Gastroesophageal sphincter (tissue), 4 donors: Measurements from ENCODE around the gene A4GALT. TPM values are rescaled to one million over a fixed set of nuclear protein-coding genes. Genes with fewer than 3 reads are reported as not detected.

Experiments
- ATAC-seq: fragments of 150-250 bp; one replicate; pipeline ENCODE4 v1.9.1; 2016; ENCODE audit warnings: mild to moderate bottlenecking, moderate library complexity
- H3K27ac ChIP-seq, 4 donors: fragments of 200-600 bp; sonication (generic) in 3 of 4; 1 replicate in 3 of 4; 2 replicates in 1 of 4; pipeline ENCODE4 v1.5.1; 2016 to 2019
- H3K27me3 ChIP-seq: fragments of 200-600 bp; sonication (generic); one replicate; pipeline ENCODE4 v1.5.1; 2019
- H3K36me3 ChIP-seq, 2 donors: fragments of 200-600 bp; sonication (generic); one replicate each; pipeline ENCODE4 v1.5.1; 2019; ENCODE audit warnings: control low read depth in 1 of 2
- H3K4me1 ChIP-seq, 3 donors: fragments of 200-600 bp; sonication (generic); 1 replicate in 2 of 3; 2 replicates in 1 of 3; pipeline ENCODE4 v1.5.1; 2016 to 2019; ENCODE audit warnings: control low read depth in 2 of 3
- H3K4me3 ChIP-seq, 2 donors: fragments of 200-600 bp; sonication (generic); one replicate each; pipeline ENCODE4 v1.5.1; 2019; ENCODE audit warnings: mild to moderate bottlenecking in 1 of 2, moderate library complexity in 1 of 2
- H3K9me3 ChIP-seq, 3 donors: fragments of 200-600 bp; sonication (generic); one replicate each; pipeline ENCODE4 v1.5.1; 2017 to 2019; ENCODE audit warnings: control low read depth in 2 of 3
- EP300 ChIP-seq: sonication (generic); formaldehyde crosslinking; IDR thresholded peaks from one replicate; pipeline ENCODE4 v1.6.1; 2017; ENCODE audit warnings: antibody characterized with exemption, mild to moderate bottlenecking
- POLR2A ChIP-seq, 2 donors: fragments of 450-650 bp; IDR thresholded peaks; one replicate each; pipeline ENCODE4 v1.6.1; 2017; ENCODE audit warnings: antibody characterized with exemption in 2 of 2, mild to moderate bottlenecking in 2 of 2, moderate library complexity in 1 of 2
- POLR2AphosphoS5 ChIP-seq: sonication (generic); formaldehyde crosslinking; IDR thresholded peaks from one replicate; pipeline ENCODE4 v1.6.1; 2017; ENCODE audit warnings: antibody characterized with exemption
- WGBS, 2 donors: methylation state at CpG; one replicate each; pipeline ENCODE4 v1.1.5; 2018; ENCODE audit warnings: low coverage in 1 of 2; 5-methylcytosine and 5-hydroxymethylcytosine counted together
- total RNA-seq, 4 donors: library from RNA; depleted of rRNA; stranded (reverse); fragments of >200 nt; gene quantifications; one replicate each; pipeline ENCODE4 v1.1.0, GENCODE V29; 2016
- TF ChIP-seq, protein P1 (sequence below), 4 experiments: fragments of 200-600 bp in 2 of 4; fragments of 450-650 bp in 2 of 4; sonication (generic) in 1 of 4; IDR thresholded peaks; one replicate each; pipeline ENCODE4 v1.5.1; 2017 to 2019; ENCODE audit warnings: antibody characterized with exemption in 4 of 4, mild to moderate bottlenecking in 2 of 4, moderate library complexity in 2 of 4

Gene A4GALT, protein sequence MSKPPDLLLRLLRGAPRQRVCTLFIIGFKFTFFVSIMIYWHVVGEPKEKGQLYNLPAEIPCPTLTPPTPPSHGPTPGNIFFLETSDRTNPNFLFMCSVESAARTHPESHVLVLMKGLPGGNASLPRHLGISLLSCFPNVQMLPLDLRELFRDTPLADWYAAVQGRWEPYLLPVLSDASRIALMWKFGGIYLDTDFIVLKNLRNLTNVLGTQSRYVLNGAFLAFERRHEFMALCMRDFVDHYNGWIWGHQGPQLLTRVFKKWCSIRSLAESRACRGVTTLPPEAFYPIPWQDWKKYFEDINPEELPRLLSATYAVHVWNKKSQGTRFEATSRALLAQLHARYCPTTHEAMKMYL
- total RNA-seq, result 10 to 100 TPM; 36.9 to 70.9 (median 55.3) TPM

DNA sequence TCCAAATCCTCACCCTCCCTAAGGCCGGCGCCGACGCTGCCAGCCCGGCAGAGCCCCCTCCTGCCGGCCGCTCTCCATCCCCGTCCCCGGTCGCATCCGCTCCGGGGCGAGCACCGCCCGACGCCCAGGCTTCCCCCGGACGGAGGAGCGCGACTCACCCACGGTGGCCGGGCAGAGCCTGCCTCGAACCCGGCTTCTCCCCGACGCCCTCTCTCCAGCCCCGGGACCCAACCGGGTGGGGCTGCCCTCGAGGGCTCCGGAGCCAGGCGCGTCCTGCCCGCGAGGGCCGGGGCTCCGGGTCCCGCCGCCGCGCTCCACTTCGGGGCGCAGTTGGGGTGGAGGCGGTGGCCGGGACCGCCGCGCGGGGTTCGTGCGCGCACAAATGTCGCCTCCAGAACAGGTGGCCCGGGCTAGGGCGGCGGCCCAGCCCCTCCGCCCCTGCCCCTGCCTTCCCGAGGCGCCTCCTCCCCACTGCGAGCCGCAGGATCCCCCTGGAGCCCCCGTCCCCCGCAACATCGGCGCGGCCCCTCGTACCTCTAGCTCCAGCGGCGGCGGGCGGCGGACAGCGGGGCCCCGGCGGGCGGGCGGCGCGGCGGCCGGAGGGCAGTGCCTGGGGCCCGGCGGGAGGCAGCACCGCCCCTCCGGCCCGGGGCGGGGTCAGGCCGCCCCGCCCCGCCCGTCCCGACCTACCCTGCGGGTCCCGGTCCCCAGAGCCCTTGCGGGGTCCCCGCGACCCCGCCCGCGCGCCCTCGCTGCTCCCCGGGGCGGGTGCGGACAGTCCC lies at the start of gene A4GALT:
A4GALT (minus strand) TSS at position 608 of the 782 bp plus-strand sequence. CDS start 26,919 bp downstream, outside the sequence.
- TF ChIP-seq EP300 (no peak), POLR2A (IDR thresholded peaks at IDR 0.05) (peak; percentile 58 to 66)
- Histone ChIP-seq H3K27me3 (no peaks in the 10 kb centered on the region), H3K36me3 (no peaks in the 10 kb centered on the region), H3K4me3 (peak within 1 kb of the TSS; percentile 99), H3K4me1 (peaks cover 0 to 53% (median 23%) of the 10 kb centered on the region in 3 donors), H3K27ac (peak within 1 kb of the TSS; percentile 97 to 99 (median 98)), H3K9me3 (no peaks in the 10 kb centered on the region)
- WGBS, 2 donors, result no CpG with 5 or more reads among the region's 104 CpGs
- peak; percentile 66 for ATAC-seq

- peaks cover 0 to 16% (median 5%) of the 10 kb centered on the region in 3 donors for H3K4me1 ChIP-seq
- H3K27ac ChIP-seq, result no peak overlapping the region
- no peaks in the 10 kb centered on the region for H3K36me3 ChIP-seq
- peak overlapping the region in 1 of 2 donors; percentile 22 for H3K4me3 ChIP-seq
- WGBS, 2 donors, result 100% methylated on average over 1 of the region's 4 CpGs; no CpG with 5 or more reads in 1 of the 2 donors
- no peak for ATAC-seq
- no peaks in the 10 kb centered on the region for H3K27me3 ChIP-seq
- TF ChIP-seq, protein P1, sequence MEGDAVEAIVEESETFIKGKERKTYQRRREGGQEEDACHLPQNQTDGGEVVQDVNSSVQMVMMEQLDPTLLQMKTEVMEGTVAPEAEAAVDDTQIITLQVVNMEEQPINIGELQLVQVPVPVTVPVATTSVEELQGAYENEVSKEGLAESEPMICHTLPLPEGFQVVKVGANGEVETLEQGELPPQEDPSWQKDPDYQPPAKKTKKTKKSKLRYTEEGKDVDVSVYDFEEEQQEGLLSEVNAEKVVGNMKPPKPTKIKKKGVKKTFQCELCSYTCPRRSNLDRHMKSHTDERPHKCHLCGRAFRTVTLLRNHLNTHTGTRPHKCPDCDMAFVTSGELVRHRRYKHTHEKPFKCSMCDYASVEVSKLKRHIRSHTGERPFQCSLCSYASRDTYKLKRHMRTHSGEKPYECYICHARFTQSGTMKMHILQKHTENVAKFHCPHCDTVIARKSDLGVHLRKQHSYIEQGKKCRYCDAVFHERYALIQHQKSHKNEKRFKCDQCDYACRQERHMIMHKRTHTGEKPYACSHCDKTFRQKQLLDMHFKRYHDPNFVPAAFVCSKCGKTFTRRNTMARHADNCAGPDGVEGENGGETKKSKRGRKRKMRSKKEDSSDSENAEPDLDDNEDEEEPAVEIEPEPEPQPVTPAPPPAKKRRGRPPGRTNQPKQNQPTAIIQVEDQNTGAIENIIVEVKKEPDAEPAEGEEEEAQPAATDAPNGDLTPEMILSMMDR (IDR thresholded peaks at IDR 0.05), result no peak
- TF ChIP-seq POLR2AphosphoS5, result no peak
- TF ChIP-seq EP300, result no peak
- TF ChIP-seq POLR2A (IDR thresholded peaks at IDR 0.05), result no peak
- no peaks in the 10 kb centered on the region for H3K9me3 ChIP-seq
Observed at GRCh38 chr22:42770448-42770726, 49.7 kb upstream of the A4GALT start.

DNA sequence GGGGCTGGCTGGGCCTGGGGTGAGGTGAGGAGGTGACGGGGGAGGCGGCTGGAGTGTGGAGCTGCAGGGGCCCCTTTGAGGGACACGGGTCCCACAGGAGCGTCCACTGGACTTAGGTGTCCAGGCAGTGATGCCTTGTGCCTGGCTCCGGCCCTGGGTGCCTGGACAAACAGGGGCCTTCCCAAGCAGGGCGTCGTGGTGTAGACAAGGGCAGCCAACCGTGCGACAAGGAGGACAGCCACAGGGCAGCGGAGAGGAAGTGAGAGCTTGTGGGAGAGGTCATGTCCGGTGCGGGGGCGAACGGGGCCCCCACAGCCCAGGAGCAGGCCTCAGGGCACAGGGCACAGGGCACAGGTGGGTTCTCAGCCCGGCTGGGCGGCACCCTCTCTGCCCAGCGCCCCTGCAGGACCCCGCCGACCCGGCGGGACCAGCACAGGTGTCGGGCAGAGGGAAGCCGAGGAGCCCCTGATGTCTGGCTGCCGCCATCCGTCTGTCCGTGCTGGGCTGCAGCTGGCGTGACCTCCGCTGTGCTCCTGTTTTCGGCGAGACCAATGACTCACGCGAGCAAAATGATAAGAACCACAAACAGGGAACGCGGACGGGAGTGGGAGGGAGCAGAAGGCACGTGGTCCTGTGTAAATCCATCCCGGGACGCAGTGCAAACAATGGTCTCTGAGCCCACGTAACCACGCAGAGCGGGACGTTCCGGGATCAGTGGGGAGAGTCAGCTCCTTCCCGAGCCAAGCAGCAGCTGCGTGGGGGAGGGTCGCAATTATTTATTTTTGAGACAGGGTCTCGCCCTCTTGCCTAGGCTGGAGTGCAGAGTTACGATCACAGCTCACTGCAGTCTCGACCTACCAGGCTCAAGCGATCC lies 49.1 kb upstream of the A4GALT start:
- peak overlapping the region in 1 of 2 donors; percentile 22 for H3K4me3 ChIP-seq
- H3K9me3 ChIP-seq, result no peaks in the 10 kb centered on the region
- peak; percentile 85 for ATAC-seq
- TF ChIP-seq EP300 (no peak), POLR2AphosphoS5 (peak; percentile 38)
- no peak overlapping the region for H3K27ac ChIP-seq
- no peaks in the 10 kb centered on the region for H3K36me3 ChIP-seq
- 5% methylated on average over 14 of the region's 50 CpGs; no CpG with 5 or more reads in 1 of the 2 donors for WGBS, 2 donors
- peaks cover 0 to 16% (median 5%) of the 10 kb centered on the region in 3 donors for H3K4me1 ChIP-seq
- no peaks in the 10 kb centered on the region for H3K27me3 ChIP-seq

GRCh38 chr22:42769238-42769573 lies 48.5 kb upstream of the A4GALT start:
- 100% methylated on average over 1 of the region's 11 CpGs; no CpG with 5 or more reads in 1 of the 2 donors for WGBS, 2 donors
- H3K27me3 ChIP-seq, result no peaks in the 10 kb centered on the region
- peaks cover 0 to 16% (median 5%) of the 10 kb centered on the region in 3 donors for H3K4me1 ChIP-seq
- H3K27ac ChIP-seq, result no peak overlapping the region
- no peak for ATAC-seq
- no peaks in the 10 kb centered on the region for H3K36me3 ChIP-seq
- no peaks in the 10 kb centered on the region for H3K9me3 ChIP-seq
- H3K4me3 ChIP-seq, result no peak overlapping the region
- TF ChIP-seq EP300, result no peak
- no peak for TF ChIP-seq POLR2AphosphoS5
- TF ChIP-seq, protein P1 (IDR thresholded peaks at IDR 0.05), result no peak
- TF ChIP-seq POLR2A (IDR thresholded peaks at IDR 0.05), result no peak

DNA sequence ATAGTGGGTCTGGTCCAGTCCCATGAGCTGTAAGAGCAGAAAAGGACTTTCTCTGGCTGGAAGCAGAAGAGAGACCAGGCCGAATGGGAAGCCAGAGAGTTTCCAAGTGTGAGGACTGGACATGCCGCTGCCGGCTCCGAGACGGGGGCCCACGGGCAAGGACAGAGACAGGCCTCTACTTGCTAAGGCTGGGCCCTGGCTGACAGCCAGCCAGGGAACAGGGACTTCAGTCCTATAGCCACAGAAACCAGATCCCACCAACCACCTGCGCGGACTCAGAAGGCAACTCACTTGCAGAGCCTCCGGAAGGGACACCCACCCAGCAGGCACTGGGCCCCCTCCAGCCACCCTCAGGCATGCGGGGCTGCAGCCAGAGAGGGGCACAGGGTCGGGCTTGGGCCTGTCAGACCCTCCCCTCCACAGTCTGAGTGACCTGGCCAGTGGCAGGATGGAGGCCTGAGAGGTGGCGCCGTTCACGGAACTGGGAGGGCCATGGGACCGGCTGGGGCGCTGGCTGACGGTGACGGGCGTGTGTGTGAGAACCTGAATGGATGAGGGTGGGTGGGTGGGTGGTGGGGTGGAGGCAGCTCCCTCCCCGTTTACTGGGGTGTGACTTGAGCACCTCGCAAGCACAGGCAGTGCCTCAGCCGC lies 47.8 kb upstream of the A4GALT start:
- H3K4me3 ChIP-seq, result no peak overlapping the region
- no peaks in the 10 kb centered on the region for H3K27me3 ChIP-seq
- no peaks in the 10 kb centered on the region for H3K9me3 ChIP-seq
- WGBS, 2 donors, result 72 to 91% methylated on average over 2 to 13 of the region's 22 CpGs
- no peaks in the 10 kb centered on the region for H3K36me3 ChIP-seq
- no peak overlapping the region for H3K27ac ChIP-seq
- TF ChIP-seq, protein P1 (IDR thresholded peaks at IDR 0.05), result no peak
- TF ChIP-seq EP300 (no peak), POLR2A (IDR thresholded peaks at IDR 0.05) (no peak), POLR2AphosphoS5 (no peak)
- peaks cover 0 to 16% (median 5%) of the 10 kb centered on the region in 3 donors for H3K4me1 ChIP-seq
- no peak for ATAC-seq
